ENCODE results near the gene TBC1D5.

- TF ChIP-seq POLR2AphosphoS5 (IDR thresholded peaks at IDR 0.05; ENCODE audit: low read depth, low read length) (no peak), REST (IDR thresholded peaks at IDR 0.05; ENCODE audit: insufficient read depth in 1 of 2, low read depth in 2 of 2, low read length in 2 of 2) (no peak), SIN3A (IDR thresholded peaks at IDR 0.05; ENCODE audit: borderline replicate concordance, insufficient read depth, low read length) (no peak)
These were observed 515.0 kb downstream of the TBC1D5 start for GRCh38 chr3:17227472-17227871.

All from PFSK-1 (cell line).